Trophoblast cell (in vitro differentiated cells and primary cell): ENCODE results near the gene UGT1A3.
"Not testable (repeated sequence)": the region's sequence is repeated elsewhere in the genome, so short reads cannot be mapped to it uniquely, and the experiment has no call there.

Experiments used
- DNase-seq, 2 donors: peaks; one replicate each; pipeline ENCODE4 v3.0.0-alpha.2; 2016
- H2AFZ ChIP-seq: 2 replicates; pipeline ENCODE4 v1.6.1; 2013; ENCODE audit warnings: low read length, moderate library complexity, mild to moderate bottlenecking; ENCODE audit not compliant: insufficient read depth, poor library complexity
- H2AK5ac ChIP-seq: 2 replicates; pipeline ENCODE4 v1.6.1; 2013; ENCODE audit warnings: mild to moderate bottlenecking, low read length
- H2BK120ac ChIP-seq: 2 replicates; pipeline ENCODE4 v1.6.1; 2013; ENCODE audit warnings: low read length, mild to moderate bottlenecking, moderate library complexity; ENCODE audit not compliant: insufficient read depth, poor library complexity
- H2BK12ac ChIP-seq: 2 replicates; pipeline ENCODE4 v1.6.1; 2013; ENCODE audit warnings: mild to moderate bottlenecking, low read length, moderate library complexity
- H2BK5ac ChIP-seq: 2 replicates; pipeline ENCODE4 v1.6.1; 2013; ENCODE audit warnings: low read length, low read depth, moderate library complexity, mild to moderate bottlenecking; ENCODE audit not compliant: poor library complexity
- H3K14ac ChIP-seq: 2 replicates; pipeline ENCODE4 v1.6.1; 2013; ENCODE audit warnings: mild to moderate bottlenecking, low read length
- H3K18ac ChIP-seq: 2 replicates; pipeline ENCODE4 v1.6.1; 2013; ENCODE audit warnings: mild to moderate bottlenecking, low read length
- H3K23ac ChIP-seq: 2 replicates; pipeline ENCODE4 v1.6.1; 2013; ENCODE audit warnings: low read length
- H3K27ac ChIP-seq: 2 replicates; pipeline ENCODE4 v1.5.1; 2013; ENCODE audit warnings: low read depth, mild to moderate bottlenecking, inconsistent platforms, low read length, moderate library complexity
- H3K27me3 ChIP-seq: 2 replicates; pipeline ENCODE4 v1.6.1; 2013; ENCODE audit warnings: inconsistent platforms, mild to moderate bottlenecking, low read length, moderate library complexity; ENCODE audit not compliant: insufficient read depth
- H3K36me3 ChIP-seq, 2 experiments: 1 replicate in 1 of 2; 2 replicates in 1 of 2; pipeline ENCODE4 v1.6.1; 2013; ENCODE audit warnings: low read length in 2 of 2, mild to moderate bottlenecking in 2 of 2, moderate library complexity in 1 of 2; ENCODE audit not compliant: insufficient read depth in 2 of 2, control insufficient read depth in 1 of 2
- H3K4ac ChIP-seq: 2 replicates; pipeline ENCODE4 v1.6.1; 2013; ENCODE audit warnings: low read depth, mild to moderate bottlenecking, low read length, moderate library complexity
- H3K4me1 ChIP-seq, 2 experiments: 1 replicate in 1 of 2; 2 replicates in 1 of 2; pipeline ENCODE4 v1.6.1; 2013; ENCODE audit warnings: low read length in 2 of 2, mild to moderate bottlenecking in 2 of 2, moderate library complexity in 1 of 2; ENCODE audit not compliant: insufficient read depth in 2 of 2, control insufficient read depth in 1 of 2
- H3K4me2 ChIP-seq: 2 replicates; pipeline ENCODE4 v1.6.1; 2013; ENCODE audit warnings: inconsistent platforms, mild to moderate bottlenecking, low read length, moderate library complexity
- H3K4me3 ChIP-seq: 2 replicates; pipeline ENCODE4 v1.5.1; 2013; ENCODE audit warnings: mild to moderate bottlenecking, low read depth, low read length, inconsistent platforms
- H3K79me1 ChIP-seq: one replicate; pipeline ENCODE4 v1.6.1; 2013; ENCODE audit warnings: low read length
- H3K79me2 ChIP-seq: 2 replicates; pipeline ENCODE4 v1.6.1; 2013; ENCODE audit warnings: low read length, mild to moderate bottlenecking; ENCODE audit not compliant: control insufficient read depth, insufficient read depth, poor library complexity
- H3K9ac ChIP-seq: 2 replicates; pipeline ENCODE4 v1.6.1; 2013; ENCODE audit warnings: mild to moderate bottlenecking, low read length
- H3K9me3 ChIP-seq: 2 replicates; pipeline ENCODE4 v1.6.1; 2013; ENCODE audit warnings: low read depth, mild to moderate bottlenecking, control low read depth, inconsistent platforms, low read length; ENCODE audit not compliant: insufficient read depth
- H4K12ac ChIP-seq: 2 replicates; pipeline ENCODE4 v1.6.1; 2013; ENCODE audit warnings: low read depth, mild to moderate bottlenecking, low read length, moderate library complexity
- H4K8ac ChIP-seq: 2 replicates; pipeline ENCODE4 v1.6.1; 2013; ENCODE audit warnings: low read depth, mild to moderate bottlenecking, low read length, moderate library complexity
- H4K91ac ChIP-seq: one replicate; pipeline ENCODE4 v1.6.1; 2013; ENCODE audit warnings: low read depth, mild to moderate bottlenecking, low read length, moderate library complexity
- WGBS: extraction: QIAGEN DNeasy Blood & Tissue Kit; methylation state at CpG from one replicate; pipeline ENCODE4 v1.1.7; 2013; ENCODE audit warnings: missing lambda C conversion rate; ENCODE audit not compliant: insufficient read length, insufficient coverage; ENCODE audit errors: extremely low coverage; 5-methylcytosine and 5-hydroxymethylcytosine counted together

The UGT1A3 gene

GRCh38 chr2:233747283-233747544, 18.4 kb downstream of the UGT1A3 start:
- Histone ChIP-seq H3K4me1 (no peaks in the 10 kb centered on the region), H2BK5ac (no peak overlapping the region), H3K14ac (no peak overlapping the region), H2BK12ac (no peak overlapping the region), H3K4me3 (no peak overlapping the region), H3K27me3 (no peaks in the 10 kb centered on the region), H4K91ac (no peak overlapping the region), H2AK5ac (no peak overlapping the region), H3K23ac (no peak overlapping the region), H4K12ac (no peak overlapping the region), H3K9ac (no peak overlapping the region), H3K18ac (no peak overlapping the region), H3K36me3 (no peaks in the 10 kb centered on the region), H4K8ac (no peak overlapping the region), H2BK120ac (no peak overlapping the region), H3K4ac (no peak overlapping the region), H3K79me1 (no peaks in the 10 kb centered on the region), H3K4me2 (no peak overlapping the region), H2AFZ (no peak overlapping the region), H3K27ac (no peak overlapping the region), H3K9me3 (peaks cover 17% of the 10 kb centered on the region), H3K79me2 (no peaks in the 10 kb centered on the region)
- no CpG with 5 or more reads among the region's 6 CpGs for WGBS
- no peak for DNase-seq

- not testable (repeated sequence) for H3K23ac ChIP-seq, H3K79me2 ChIP-seq, H3K9ac ChIP-seq, H4K91ac ChIP-seq, H2AK5ac ChIP-seq, DNase-seq, H3K4me3 ChIP-seq, H3K36me3 ChIP-seq, H2BK5ac ChIP-seq, H3K27ac ChIP-seq, H2BK12ac ChIP-seq, H3K4me1 ChIP-seq, H3K4me2 ChIP-seq, H3K14ac ChIP-seq, H3K4ac ChIP-seq, H2BK120ac ChIP-seq, H3K27me3 ChIP-seq, H2AFZ ChIP-seq, H3K79me1 ChIP-seq, H3K18ac ChIP-seq, H4K8ac ChIP-seq, H4K12ac ChIP-seq
- H3K9me3 ChIP-seq = peaks cover 16% of the 10 kb centered on the region
- WGBS = no CpG with 5 or more reads among the region's 2 CpGs
Observed at GRCh38 chr2:233750689-233751088, 21.8 kb downstream of the UGT1A3 start.

GRCh38 chr2:233751212-233752009, 22.6 kb downstream of the UGT1A3 start:
- not testable (repeated sequence) for H2AFZ ChIP-seq, H3K23ac ChIP-seq, H3K18ac ChIP-seq, H3K79me1 ChIP-seq, H3K4me1 ChIP-seq, H4K8ac ChIP-seq, H2AK5ac ChIP-seq, H2BK5ac ChIP-seq, H3K27ac ChIP-seq, H3K36me3 ChIP-seq, H3K14ac ChIP-seq, DNase-seq, H2BK12ac ChIP-seq, H3K4me2 ChIP-seq, H3K27me3 ChIP-seq, H4K91ac ChIP-seq, H2BK120ac ChIP-seq, H3K4me3 ChIP-seq, H3K9ac ChIP-seq, H3K79me2 ChIP-seq, H3K4ac ChIP-seq, H4K12ac ChIP-seq
- peaks cover 16% of the 10 kb centered on the region for H3K9me3 ChIP-seq
- WGBS = no CpG with 5 or more reads among the region's 2 CpGs

- Histone ChIP-seq H3K4me1 (no peaks in the 10 kb centered on the region), H4K91ac (no peak overlapping the region), H3K36me3 (no peaks in the 10 kb centered on the region), H2BK12ac (no peak overlapping the region), H3K4me2 (no peak overlapping the region), H3K4me3 (no peak overlapping the region), H2AK5ac (no peak overlapping the region), H3K27ac (no peak overlapping the region), H2AFZ (no peak overlapping the region), H2BK5ac (no peak overlapping the region), H3K79me1 (no peaks in the 10 kb centered on the region), H3K4ac (no peak overlapping the region), H3K9me3 (peaks cover 11% of the 10 kb centered on the region), H4K12ac (no peak overlapping the region), H3K9ac (no peak overlapping the region), H3K18ac (no peak overlapping the region), H2BK120ac (no peak overlapping the region), H4K8ac (no peak overlapping the region), H3K79me2 (no peaks in the 10 kb centered on the region), H3K27me3 (no peaks in the 10 kb centered on the region), H3K23ac (no peak overlapping the region), H3K14ac (no peak overlapping the region)
- no peak for DNase-seq
- WGBS = no CpG with 5 or more reads among the region's 44 CpGs
Observed at GRCh38 chr2:233754872-233755611, 26.2 kb downstream of the UGT1A3 start.
